KMS-11 (cell line): ENCODE measurements around the gene PAM.
A peak's percentile ranks its signal among the peaks of the same experiment; 100 is the strongest.
"Not testable (repeated sequence)": the region's sequence is repeated elsewhere in the genome, so short reads cannot be mapped to it uniquely, and the experiment has no call there.

Source experiments
- H2AFZ ChIP-seq: fragments of 200-600 bp; sonication (generic); 2 replicates; pipeline ENCODE4 v1.6.1; 2016; ENCODE audit warnings: antibody characterized with exemption, mixed run types, low read depth
- H3K27ac ChIP-seq: fragments of 200-600 bp; sonication (generic); 2 replicates; pipeline ENCODE4 v1.6.1; 2016; ENCODE audit warnings: mild to moderate bottlenecking, mixed run types
- H3K27me3 ChIP-seq: fragments of 200-600 bp; sonication (generic); 2 replicates; pipeline ENCODE4 v1.6.1; 2017; ENCODE audit warnings: mild to moderate bottlenecking, low read depth, mixed run types, moderate library complexity; ENCODE audit not compliant: insufficient read depth
- H3K36me3 ChIP-seq: fragments of 200-600 bp; sonication (generic); 2 replicates; pipeline ENCODE4 v1.6.1; 2017; ENCODE audit warnings: mild to moderate bottlenecking, mixed run types; ENCODE audit not compliant: insufficient read depth
- H3K4me1 ChIP-seq: fragments of 200-600 bp; sonication (generic); 2 replicates; pipeline ENCODE4 v1.6.1; 2016; ENCODE audit warnings: mild to moderate bottlenecking, low read depth, mixed run types; ENCODE audit not compliant: poor library complexity, severe bottlenecking
- H3K4me2 ChIP-seq: fragments of 200-600 bp; sonication (generic); 2 replicates; pipeline ENCODE4 v1.7.0; 2016; ENCODE audit warnings: mild to moderate bottlenecking, mixed run types
- H3K4me3 ChIP-seq: fragments of 200-600 bp; sonication (generic); IDR thresholded peaks from 2 replicates; pipeline ENCODE4 v1.6.1; 2017; ENCODE audit warnings: low read depth, low read length, mixed read lengths; ENCODE audit not compliant: insufficient read depth
- H3K79me2 ChIP-seq: fragments of 200-600 bp; sonication (generic); 2 replicates; pipeline ENCODE4 v1.6.1; 2016; ENCODE audit warnings: low read depth, mixed run types; ENCODE audit not compliant: insufficient read depth
- H3K9ac ChIP-seq: fragments of 200-600 bp; sonication (generic); 2 replicates; pipeline ENCODE4 v1.6.1; 2016; ENCODE audit warnings: mild to moderate bottlenecking, mixed run types
- H4K20me1 ChIP-seq: fragments of 200-600 bp; sonication (generic); 2 replicates; pipeline ENCODE4 v1.6.1; 2016; ENCODE audit warnings: mild to moderate bottlenecking, mixed run types; ENCODE audit not compliant: insufficient read depth
- CTCF ChIP-seq: fragments of 200-600 bp; sonication (generic); conservative IDR thresholded peaks from 2 replicates; pipeline ENCODE4 v1.6.1; 2017; ENCODE audit warnings: low read depth, mild to moderate bottlenecking, antibody characterized with exemption, low read length, moderate library complexity, mixed read lengths

PAM gene

GRCh38 chr5:103057208-103058130 lies 302.4 kb downstream of the PAM start:
- no peak overlapping the region for H2AFZ ChIP-seq
- no peaks in the 10 kb centered on the region for H3K79me2 ChIP-seq
- H3K4me1 ChIP-seq = peaks cover 17% of the 10 kb centered on the region
- no peak overlapping the region for H3K27ac ChIP-seq
- no peaks in the 10 kb centered on the region for H3K36me3 ChIP-seq
- no peaks in the 10 kb centered on the region for H3K27me3 ChIP-seq
- no peak overlapping the region for H3K4me2 ChIP-seq
- H3K9ac ChIP-seq = no peak overlapping the region
- no peaks in the 10 kb centered on the region for H4K20me1 ChIP-seq
- TF ChIP-seq CTCF = no peak
- H3K4me3 ChIP-seq = no peak overlapping the region

GRCh38 chr5:103059525-103059924 lies 304.4 kb downstream of the PAM start:
- H3K9ac ChIP-seq = no peak overlapping the region
- peak overlapping the region; percentile 43; the same call in 1 of the 2 replicates for H3K4me2 ChIP-seq
- no peak overlapping the region for H3K4me3 ChIP-seq
- no peaks in the 10 kb centered on the region for H3K27me3 ChIP-seq
- no peak for TF ChIP-seq CTCF
- no peaks in the 10 kb centered on the region for H3K79me2 ChIP-seq
- H3K27ac ChIP-seq = no peak overlapping the region
- no peaks in the 10 kb centered on the region for H4K20me1 ChIP-seq
- H2AFZ ChIP-seq = peak overlapping the region; percentile 25; the same call in 1 of the 2 replicates
- H3K36me3 ChIP-seq = no peaks in the 10 kb centered on the region
- peaks cover 17% of the 10 kb centered on the region for H3K4me1 ChIP-seq

- H3K36me3 ChIP-seq = no peaks in the 10 kb centered on the region
- no peak overlapping the region for H3K4me3 ChIP-seq
- no peak overlapping the region for H3K9ac ChIP-seq
- no peak overlapping the region for H3K27ac ChIP-seq
- no peak overlapping the region for H2AFZ ChIP-seq
- no peak for TF ChIP-seq CTCF
- H3K4me1 ChIP-seq = peaks cover 17% of the 10 kb centered on the region
- H3K27me3 ChIP-seq = no peaks in the 10 kb centered on the region
- no peak overlapping the region for H3K4me2 ChIP-seq
- H3K79me2 ChIP-seq = no peaks in the 10 kb centered on the region
- H4K20me1 ChIP-seq = no peaks in the 10 kb centered on the region
Observed at GRCh38 chr5:103060424-103060954, 305.4 kb downstream of the PAM start.

GRCh38 chr5:103066326-103066725 lies 311.2 kb downstream of the PAM start:
- no peak overlapping the region for H2AFZ ChIP-seq
- no peak overlapping the region for H3K4me2 ChIP-seq
- no peak overlapping the region for H3K4me3 ChIP-seq
- H3K27me3 ChIP-seq = no peaks in the 10 kb centered on the region
- H3K27ac ChIP-seq = no peak overlapping the region
- H3K79me2 ChIP-seq = no peaks in the 10 kb centered on the region
- H3K4me1 ChIP-seq = no peaks in the 10 kb centered on the region
- no peak overlapping the region for H3K9ac ChIP-seq
- TF ChIP-seq CTCF = no peak
- H3K36me3 ChIP-seq = no peaks in the 10 kb centered on the region
- no peaks in the 10 kb centered on the region for H4K20me1 ChIP-seq

GRCh38 chr5:103073500-103073899 lies 318.4 kb downstream of the PAM start:
- H3K79me2 ChIP-seq, H3K4me3 ChIP-seq, H3K9ac ChIP-seq, H2AFZ ChIP-seq, H4K20me1 ChIP-seq, H3K36me3 ChIP-seq, H3K4me1 ChIP-seq, H3K4me2 ChIP-seq, H3K27ac ChIP-seq, H3K27me3 ChIP-seq: not testable (repeated sequence)
